Activated B cell treated with CpG ODN at 0.5 μM for 24 hours (primary cell): Measurements from ENCODE around the gene TPRA1. TPM values are rescaled to one million over a fixed set of nuclear protein-coding genes. Genes with fewer than 3 reads are reported as not detected.

Source experiments
- ATAC-seq: fragments of 200-7000 bp; cut with Tn5 transposase; one replicate; pipeline ENCODE4 v1.10.0; 2021; ENCODE audit warnings: low read depth, mild to moderate bottlenecking, moderate library complexity
- CTCF ChIA-PET: fragments of 350-600 bp; sonication (Branson Sonifier 250); formaldehyde crosslinking; loops from one replicate; lab custom pipeline; 2021; ENCODE audit warnings: antibody characterized with exemption; lab: Charles Lee
- POLR2A ChIA-PET: fragments of 350-600 bp; sonication (Branson Sonifier 250); formaldehyde crosslinking; loops from one replicate; lab custom pipeline; 2021; ENCODE audit warnings: antibody characterized with exemption; lab: Charles Lee
- DNase-seq: peaks from one replicate; pipeline ENCODE4 v3.0.0; 2022
- H3K27ac Mint-ChIP-seq: one replicate; pipeline ENCODE4 v1.8.0; 2020; ENCODE audit warnings: mixed read lengths
- H3K27me3 Mint-ChIP-seq: one replicate; pipeline ENCODE4 v1.8.0; 2021; ENCODE audit warnings: mixed read lengths
- H3K36me3 Mint-ChIP-seq: one replicate; pipeline ENCODE4 v1.8.0; 2021; ENCODE audit warnings: low read depth, mixed read lengths
- H3K4me1 Mint-ChIP-seq: one replicate; pipeline ENCODE4 v1.8.0; 2021; ENCODE audit warnings: mixed read lengths
- H3K4me3 Mint-ChIP-seq: one replicate; pipeline ENCODE4 v1.8.0; 2020; ENCODE audit warnings: mild to moderate bottlenecking, mixed read lengths
- H3K9me3 Mint-ChIP-seq: one replicate; pipeline ENCODE4 v1.8.0; 2020; ENCODE audit warnings: mixed read lengths
- CTCF ChIP-seq: fragments of 200-600 bp; IDR thresholded peaks from one replicate; pipeline ENCODE4 v1.8.0; 2022; ENCODE audit warnings: antibody characterized with exemption, mild to moderate bottlenecking
- intact Hi-C: fragments of 100-400 bp; cut with micrococcal nuclease; formaldehyde crosslinking; loops from one replicate; pipeline ENCODE4 v1.15.1; 2024
- total RNA-seq: library from RNA; stranded (reverse); gene quantifications from 2 replicates; pipeline ENCODE4 v1.2.3, GENCODE V29; 2022

TPRA1 gene
- total RNA-seq, 1 donor from 2014 or later = 17.5 TPM

GRCh38 chr3:127585813-127586413 is 4.6 kb downstream of the TPRA1 start:
- Mint-ChIP-seq H3K27me3 (no peaks in the 10 kb centered on the region), H3K4me1 (peaks cover 19% of the 10 kb centered on the region), H3K36me3 (peaks cover 4% of the 10 kb centered on the region), H3K9me3 (no peaks in the 10 kb centered on the region), H3K4me3 (no peak overlapping the region), H3K27ac (no peak overlapping the region)
- no peak for DNase-seq
- CTCF ChIA-PET = interaction anchor here (3.5 kb wide), 1 partner anchor 11 kb away, joined by 14 read pairs; no protein-coding TSS in a partner anchor
- no peak for TF ChIP-seq CTCF
- intact Hi-C loops = no loop called here
- POLR2A ChIA-PET = no interaction called here
- no peak for ATAC-seq

DNA sequence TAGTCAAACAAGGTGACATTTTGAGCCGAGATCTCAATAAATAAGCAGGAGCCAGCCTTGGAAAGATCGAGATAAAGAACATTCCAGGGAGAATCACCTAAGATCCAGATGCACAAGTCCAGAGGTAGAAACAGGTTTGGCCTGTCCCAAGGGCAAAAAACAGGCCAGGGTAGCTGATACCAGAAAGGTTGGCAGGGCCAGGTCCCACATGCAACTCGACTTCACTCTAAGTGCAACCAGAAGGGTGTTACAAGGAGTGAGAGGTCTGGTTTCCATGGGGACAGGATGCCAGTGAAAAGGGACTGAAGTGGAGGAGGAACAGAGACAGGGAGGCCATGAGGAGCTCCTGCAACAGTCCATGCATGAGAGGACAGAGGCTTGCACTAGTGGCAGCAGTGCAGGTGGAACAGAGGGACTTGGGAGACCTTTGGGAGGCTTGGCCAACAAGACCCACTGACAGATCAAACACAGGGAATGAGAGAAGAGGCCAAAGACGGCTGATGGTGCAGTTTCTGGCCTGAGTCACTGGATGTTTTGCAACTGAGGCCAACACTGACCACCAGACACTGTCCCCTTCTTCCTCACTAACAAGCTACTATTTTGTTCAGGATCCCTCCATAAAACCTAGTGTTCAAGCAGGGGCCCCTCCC is 5.2 kb downstream of the TPRA1 start:
- no peak overlapping the region for H3K27ac Mint-ChIP-seq
- POLR2A ChIA-PET = no interaction called here
- no peak for TF ChIP-seq CTCF
- DNase-seq (no peak), ATAC-seq (no peak)
- no peaks in the 10 kb centered on the region for H3K27me3 Mint-ChIP-seq
- intact Hi-C loops = no loop called here
- no peaks in the 10 kb centered on the region for H3K36me3 Mint-ChIP-seq
- peaks cover 16% of the 10 kb centered on the region for H3K4me1 Mint-ChIP-seq
- H3K4me3 Mint-ChIP-seq = no peak overlapping the region
- H3K9me3 Mint-ChIP-seq = no peaks in the 10 kb centered on the region
- CTCF ChIA-PET = interaction anchor here (3.5 kb wide), 1 partner anchor 10 kb away, joined by 14 read pairs; no protein-coding TSS in a partner anchor

GRCh38 chr3:127584734-127585133 is 5.8 kb downstream of the TPRA1 start:
- ATAC-seq (no peak), DNase-seq (no peak)
- no peaks in the 10 kb centered on the region for H3K9me3 Mint-ChIP-seq
- H3K4me1 Mint-ChIP-seq = peaks cover 16% of the 10 kb centered on the region
- POLR2A ChIA-PET = no interaction called here
- H3K36me3 Mint-ChIP-seq = no peaks in the 10 kb centered on the region
- no peak for TF ChIP-seq CTCF
- H3K27me3 Mint-ChIP-seq = no peaks in the 10 kb centered on the region
- CTCF ChIA-PET = no interaction called here
- no peak overlapping the region for H3K4me3 Mint-ChIP-seq
- intact Hi-C loops = no loop called here
- no peak overlapping the region for H3K27ac Mint-ChIP-seq

GRCh38 chr3:127580327-127581060 is 10.0 kb downstream of the TPRA1 start:
- ATAC-seq (no peak), DNase-seq (no peak)
- no peak overlapping the region for H3K4me3 Mint-ChIP-seq
- H3K9me3 Mint-ChIP-seq = no peaks in the 10 kb centered on the region
- H3K27ac Mint-ChIP-seq = no peak overlapping the region
- ChIA-PET CTCF (no interaction called here), POLR2A (no interaction called here)
- no peaks in the 10 kb centered on the region for H3K4me1 Mint-ChIP-seq
- intact Hi-C loops = no loop called here
- no peaks in the 10 kb centered on the region for H3K27me3 Mint-ChIP-seq
- H3K36me3 Mint-ChIP-seq = peaks cover 2% of the 10 kb centered on the region
- no peak for TF ChIP-seq CTCF

GRCh38 chr3:127578802-127579201 is 11.7 kb downstream of the TPRA1 start:
- Mint-ChIP-seq H3K27ac (no peak overlapping the region), H3K4me3 (no peak overlapping the region), H3K27me3 (no peaks in the 10 kb centered on the region), H3K36me3 (peaks cover 9% of the 10 kb centered on the region), H3K4me1 (peaks cover 6% of the 10 kb centered on the region), H3K9me3 (no peaks in the 10 kb centered on the region)
- intact Hi-C loops = loop anchor here (5.0 kb wide), 3 partner anchors 93 to 473 kb away; partner anchors contain the start of genes ABTB1 and SEC61A1
- DNase-seq (no peak), ATAC-seq (no peak)
- POLR2A ChIA-PET = no interaction called here
- CTCF ChIA-PET = no interaction called here
- TF ChIP-seq CTCF = no peak
